BJ (cell line): ENCODE measurements around the gene QSOX2. TPM values are rescaled to one million over a fixed set of nuclear protein-coding genes. Genes with fewer than 3 reads are reported as not detected.

Source experiments
- CTCF ChIA-PET: fragments of 350-600 bp; formaldehyde crosslinking; extraction: SDS; loops from one replicate; lab custom pipeline; 2021; ENCODE audit warnings: antibody characterized with exemption, inconsistent platforms; lab: Yijun Ruan, JAX
- POLR2A ChIA-PET: fragments of 300-600 bp; sonication (Branson Sonifier 250); formaldehyde crosslinking; extraction: SDS; loops from one replicate; lab custom pipeline; 2021; ENCODE audit warnings: antibody characterized with exemption; lab: Charles Lee
- DNase-seq: peaks from one replicate; pipeline ENCODE4 v3.0.0-alpha.2; 2011; ENCODE audit warnings: low read depth
- H3K27me3 ChIP-seq: 2 replicates; pipeline ENCODE4 v1.6.0; 2011; ENCODE audit warnings: low read length; ENCODE audit not compliant: control insufficient read depth, insufficient read depth
- H3K36me3 ChIP-seq: 2 replicates; pipeline ENCODE4 v1.5.1; 2011; ENCODE audit warnings: low read length; ENCODE audit not compliant: control insufficient read depth, insufficient read depth
- H3K4me3 ChIP-seq: 2 replicates; pipeline ENCODE4 v1.5.1; 2011; ENCODE audit warnings: low read depth, mild to moderate bottlenecking, control low read depth, low read length
- polyA plus RNA-seq: library from polyadenylated mRNA; depleted of rRNA; stranded (reverse); fragments of >200 nt; gene quantifications from 2 replicates; pipeline ENCODE4 v1.2.3, GENCODE V29; 2011
- TF ChIP-seq, protein P1 (sequence below): IDR thresholded peaks from 2 replicates; pipeline ENCODE4 v1.5.1; 2011; ENCODE audit warnings: low read depth, mild to moderate bottlenecking, control low read depth, inconsistent platforms, low read length, moderate library complexity; ENCODE audit not compliant: insufficient read depth

Gene QSOX2
- polyA plus RNA-seq, 1 experiment, result 7.0 TPM

DNA sequence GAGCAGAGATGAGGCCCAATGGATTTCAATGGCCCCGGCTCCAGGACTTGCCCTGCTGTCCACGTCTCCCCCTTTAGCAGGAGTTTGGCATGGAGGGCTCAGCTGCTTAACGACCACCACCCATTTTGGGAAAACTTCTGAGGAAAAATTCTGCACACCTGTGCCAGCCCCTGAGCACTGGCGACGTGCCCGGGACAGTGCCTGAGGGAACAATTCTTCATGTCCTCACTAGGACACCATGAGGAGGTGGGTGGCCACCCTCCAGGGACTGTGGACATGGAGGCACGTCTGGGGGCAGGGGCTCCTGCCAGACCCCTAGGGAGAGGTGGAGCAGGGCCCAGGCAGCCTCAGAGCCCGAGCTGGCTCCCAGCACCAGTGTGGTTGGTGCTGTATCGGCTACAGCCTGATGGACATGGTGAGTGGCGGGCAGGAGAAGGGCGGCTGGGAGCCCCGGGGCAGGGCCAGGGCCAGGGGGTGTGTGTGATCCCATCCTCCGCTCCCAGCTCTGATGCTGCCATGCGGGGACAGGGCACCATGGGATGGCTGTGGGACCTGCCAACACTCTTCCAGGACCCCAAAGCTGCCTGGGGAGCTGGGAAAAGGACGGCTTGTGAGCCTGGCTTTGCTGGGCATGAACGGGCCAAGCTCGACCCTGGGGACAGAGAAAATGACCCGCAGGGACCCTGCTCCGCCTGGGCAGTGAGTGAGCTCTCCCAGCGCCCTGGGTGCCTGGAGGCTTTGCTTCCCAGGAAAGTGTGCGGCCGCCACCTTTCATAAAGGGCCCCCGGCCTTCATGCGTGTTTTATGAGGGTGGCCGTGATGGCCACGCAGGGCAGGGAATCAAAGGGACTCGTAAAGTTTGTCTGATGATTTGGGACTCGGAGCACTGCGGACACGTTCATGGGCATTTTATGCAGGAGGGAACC, 3.6 kb upstream of the QSOX2 start:
- ChIA-PET CTCF (no interaction called here), POLR2A (no interaction called here)
- H3K4me3 ChIP-seq, result no peak overlapping the region
- H3K36me3 ChIP-seq, result no peaks in the 10 kb centered on the region
- peaks cover 33% of the 10 kb centered on the region for H3K27me3 ChIP-seq
- TF ChIP-seq, protein P1, sequence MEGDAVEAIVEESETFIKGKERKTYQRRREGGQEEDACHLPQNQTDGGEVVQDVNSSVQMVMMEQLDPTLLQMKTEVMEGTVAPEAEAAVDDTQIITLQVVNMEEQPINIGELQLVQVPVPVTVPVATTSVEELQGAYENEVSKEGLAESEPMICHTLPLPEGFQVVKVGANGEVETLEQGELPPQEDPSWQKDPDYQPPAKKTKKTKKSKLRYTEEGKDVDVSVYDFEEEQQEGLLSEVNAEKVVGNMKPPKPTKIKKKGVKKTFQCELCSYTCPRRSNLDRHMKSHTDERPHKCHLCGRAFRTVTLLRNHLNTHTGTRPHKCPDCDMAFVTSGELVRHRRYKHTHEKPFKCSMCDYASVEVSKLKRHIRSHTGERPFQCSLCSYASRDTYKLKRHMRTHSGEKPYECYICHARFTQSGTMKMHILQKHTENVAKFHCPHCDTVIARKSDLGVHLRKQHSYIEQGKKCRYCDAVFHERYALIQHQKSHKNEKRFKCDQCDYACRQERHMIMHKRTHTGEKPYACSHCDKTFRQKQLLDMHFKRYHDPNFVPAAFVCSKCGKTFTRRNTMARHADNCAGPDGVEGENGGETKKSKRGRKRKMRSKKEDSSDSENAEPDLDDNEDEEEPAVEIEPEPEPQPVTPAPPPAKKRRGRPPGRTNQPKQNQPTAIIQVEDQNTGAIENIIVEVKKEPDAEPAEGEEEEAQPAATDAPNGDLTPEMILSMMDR, result no peak
- no peak for DNase-seq

DNA sequence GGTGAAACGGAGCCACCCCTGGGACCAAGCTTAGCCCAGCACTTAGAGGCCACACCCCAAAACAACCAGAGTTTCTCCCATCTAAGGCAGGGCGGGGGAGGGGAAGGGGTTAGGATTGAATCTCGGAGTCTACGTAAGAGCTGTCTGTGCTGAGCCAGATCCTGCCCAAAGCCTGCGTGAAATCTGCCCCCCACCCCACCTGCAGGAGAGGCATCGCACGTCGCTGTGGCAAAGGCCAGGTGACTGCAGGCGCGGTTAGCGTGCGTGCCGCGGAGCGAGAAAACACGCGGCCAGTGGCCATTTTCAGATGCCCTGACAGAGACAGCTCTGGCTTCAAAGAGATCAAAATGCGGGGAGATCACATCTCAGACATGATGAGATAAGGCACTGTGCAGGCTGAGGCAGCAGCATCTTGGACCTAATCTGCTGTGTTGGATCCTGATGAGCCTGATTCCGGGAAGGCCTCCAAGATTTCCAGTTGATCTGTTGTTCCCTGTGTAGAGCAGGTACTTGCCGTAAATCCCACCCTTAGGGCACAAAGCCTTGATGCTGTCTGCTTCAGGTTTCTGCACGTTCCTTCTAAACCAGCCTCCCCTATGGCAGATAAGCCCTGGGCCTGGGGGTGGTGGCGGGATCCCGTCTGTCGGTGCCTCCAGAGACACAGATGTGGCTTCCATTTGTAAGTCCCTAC, 2.5 kb upstream of the QSOX2 start:
- CTCF ChIA-PET, result no interaction called here
- TF ChIP-seq, protein P1, result no peak
- no peak overlapping the region for H3K4me3 ChIP-seq
- no peaks in the 10 kb centered on the region for H3K36me3 ChIP-seq
- no peak for DNase-seq
- H3K27me3 ChIP-seq, result peaks cover 33% of the 10 kb centered on the region
- POLR2A ChIA-PET, result no interaction called here

DNA sequence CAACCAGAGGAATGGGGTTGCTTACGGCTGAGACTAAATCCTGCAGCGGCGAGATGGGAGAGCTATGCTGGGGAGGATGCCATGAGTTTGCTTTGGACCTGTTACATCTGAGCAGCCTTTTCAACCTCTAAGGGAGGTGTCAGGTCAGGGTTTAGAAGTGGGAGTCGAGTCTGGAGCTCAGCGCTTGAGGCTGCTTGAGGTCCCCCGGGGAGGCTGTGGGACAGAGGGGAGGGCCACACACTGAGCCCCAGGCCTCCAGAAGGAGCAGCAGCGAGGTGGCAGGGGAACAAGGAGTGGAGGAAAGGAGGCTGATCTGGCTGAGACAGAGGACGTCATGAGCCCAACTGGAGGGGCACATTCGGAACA, 1.9 kb upstream of the QSOX2 start:
- TF ChIP-seq, protein P1, result no peak
- no peak overlapping the region for H3K4me3 ChIP-seq
- CTCF ChIA-PET, result interaction anchor here (0.7 to 1.0 kb wide), 2 partner anchors 17 to 37 kb away, joined by 3 read pairs; no protein-coding TSS in a partner anchor
- peaks cover 33% of the 10 kb centered on the region for H3K27me3 ChIP-seq
- DNase-seq, result no peak
- H3K36me3 ChIP-seq, result no peaks in the 10 kb centered on the region
- POLR2A ChIA-PET, result no interaction called here

DNA sequence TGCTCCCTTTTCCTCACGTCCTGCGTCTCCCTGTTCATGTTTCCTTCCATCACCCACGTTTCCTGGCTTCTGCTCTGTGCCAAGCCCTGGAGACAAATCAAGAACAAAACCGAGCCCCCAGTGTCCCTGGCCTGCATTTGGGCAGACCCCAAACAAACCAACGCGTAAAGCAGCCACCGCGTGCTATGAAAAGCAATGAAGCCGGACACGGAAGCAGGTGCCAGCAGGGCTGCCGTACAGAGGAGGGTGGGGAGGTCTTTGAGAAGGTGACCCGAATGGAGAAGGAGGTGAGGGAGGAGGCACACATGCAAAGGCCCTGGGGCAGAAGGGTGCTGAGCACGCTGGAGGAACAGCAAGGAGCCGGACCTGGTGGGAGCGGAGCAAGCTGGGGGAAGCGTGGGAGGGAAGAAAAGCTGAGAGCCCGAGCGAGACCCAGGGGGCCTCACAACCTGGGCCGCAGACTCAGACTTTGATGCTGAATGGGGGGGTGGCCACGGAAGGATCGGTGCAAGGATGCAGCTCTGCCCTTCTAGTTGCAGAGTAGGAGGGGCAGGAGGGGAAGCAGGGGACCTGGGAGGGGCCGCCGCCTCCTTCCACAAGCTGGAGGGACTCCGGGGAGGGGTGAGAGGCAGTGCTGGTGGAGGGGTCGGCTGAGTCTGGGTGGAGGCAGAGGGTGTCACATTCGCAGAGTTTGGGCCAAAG, 1.4 kb upstream of the QSOX2 start:
- ChIA-PET CTCF (interaction anchor here (0.7 to 1.0 kb wide), 2 partner anchors 18 to 38 kb away, joined by 3 read pairs; no protein-coding TSS in a partner anchor), POLR2A (no interaction called here)
- Histone ChIP-seq H3K36me3 (no peaks in the 10 kb centered on the region), H3K4me3 (no peak overlapping the region), H3K27me3 (peaks cover 33% of the 10 kb centered on the region)
- no peak for DNase-seq
- TF ChIP-seq, protein P1, result no peak

DNA sequence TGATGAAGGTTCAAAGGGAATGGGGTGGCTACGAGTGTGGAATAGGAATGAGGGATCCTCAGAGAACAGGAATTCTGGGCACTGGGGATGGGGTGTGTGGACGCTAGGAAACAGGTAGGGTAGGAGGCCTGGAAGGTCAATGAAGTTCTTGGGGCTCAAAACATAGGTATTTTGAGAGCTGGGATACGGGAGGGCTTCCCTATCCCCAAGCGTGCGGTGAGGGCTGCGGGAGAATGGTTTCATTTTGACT, 718 bp downstream of the QSOX2 start:
- ChIA-PET CTCF (interaction anchor here (0.6 to 1.5 kb wide), 2 partner anchors 9 to 18 kb away, joined by 3 to 4 read pairs; no protein-coding TSS in a partner anchor), POLR2A (no interaction called here)
- TF ChIP-seq, protein P1, result no peak

More for the DNA sequence above, 718 bp downstream of the QSOX2 start:
- Histone ChIP-seq H3K36me3 (no peaks in the 10 kb centered on the region), H3K27me3 (peaks cover 19% of the 10 kb centered on the region), H3K4me3 (peak overlapping the region; percentile 50)
- no peak for DNase-seq
